T-helper 2 cell (primary cell): ENCODE data around the gene CYFIP2.
A peak's percentile ranks its signal among the peaks of the same experiment; 100 is the strongest.
"Not testable (repeated sequence)": the region's sequence is repeated elsewhere in the genome, so short reads cannot be mapped to it uniquely, and the experiment has no call there.

Experiments
- DNase-seq, 5 experiments: peaks; one replicate each; pipeline versions ENCODE4 v3.0.0 to v3.0.0-alpha.2; 2012 to 2022
- total RNA-seq, 2 donors: gene quantifications; one replicate each; lab custom pipeline; 2026; lab: John Stamatoyannopoulos, UW

The CYFIP2 gene
- total RNA-seq: 292 to 309 reads per million in 2 donors

GRCh38 chr5:157265714-157266285, at the start of gene CYFIP2:
Gene CYFIP2 (plus strand): TSS chr5:157266123. CDS start chr5:157285362, 19,239 bp downstream.
- DNase-seq: peak; percentile 69 to 92 (median 83)

GRCh38 chr5:157216391-157217142, 49.4 kb upstream of the CYFIP2 start:
- peak in 1 of 5 experiments; percentile 47 for DNase-seq

- DNase-seq: peak in 1 of 5 experiments; percentile 51
These were observed 48.5 kb upstream of the CYFIP2 start for GRCh38 chr5:157217289-157218024.

GRCh38 chr5:157219491-157220271, 46.2 kb upstream of the CYFIP2 start:
- DNase-seq: peak in 1 of 5 experiments; percentile 91

GRCh38 chr5:157221959-157222358, 44.0 kb upstream of the CYFIP2 start:
- DNase-seq: no peak

- DNase-seq: peak in 4 of 5 experiments; percentile 36 to 92 (median 56)
These were observed 43.3 kb upstream of the CYFIP2 start for GRCh38 chr5:157222506-157223230.

GRCh38 chr5:157225469-157226422, 40.2 kb upstream of the CYFIP2 start:
- DNase-seq: no peak

GRCh38 chr5:157230610-157231009, 35.3 kb upstream of the CYFIP2 start:
- no peak for DNase-seq

- DNase-seq: no peak
These were observed 33.2 kb upstream of the CYFIP2 start for GRCh38 chr5:157232706-157233105.

- peak in 1 of 5 experiments; percentile 63 for DNase-seq
These were observed 32.4 kb upstream of the CYFIP2 start for GRCh38 chr5:157233515-157233914.

GRCh38 chr5:157236423-157236822, 29.5 kb upstream of the CYFIP2 start:
- no peak for DNase-seq

GRCh38 chr5:157241483-157241882, 24.4 kb upstream of the CYFIP2 start:
- no peak for DNase-seq

GRCh38 chr5:157244704-157245103, 21.2 kb upstream of the CYFIP2 start:
- not testable (repeated sequence) for DNase-seq

GRCh38 chr5:157245476-157245875, 20.4 kb upstream of the CYFIP2 start:
- no peak for DNase-seq

GRCh38 chr5:157245886-157246285, 20.0 kb upstream of the CYFIP2 start:
- no peak for DNase-seq

- peak in 1 of 5 experiments; percentile 41 for DNase-seq
These were observed 18.7 kb upstream of the CYFIP2 start for GRCh38 chr5:157247267-157247666.

GRCh38 chr5:157248821-157249470, 17.0 kb upstream of the CYFIP2 start:
- DNase-seq: peak in 2 of 5 experiments; percentile 42 to 66

GRCh38 chr5:157252711-157253465, 13.0 kb upstream of the CYFIP2 start:
- DNase-seq: peak in 3 of 5 experiments; percentile 46 to 92 (median 76)

GRCh38 chr5:157253547-157253946, 12.4 kb upstream of the CYFIP2 start:
- no peak for DNase-seq
